Peyer's patch (tissue), 4 donors: ENCODE data around the gene SYT8.

Experiments
- CTCF ChIP-seq, 6 experiments: fragments of 450-650 bp in 4 of 6; fragments of 200-600 bp in 2 of 6; sonication (generic) in 1 of 6; IDR thresholded peaks; one replicate each; pipeline ENCODE4 v1.5.1; 2017 to 2019; ENCODE audit warnings: antibody characterized with exemption in 6 of 6, mild to moderate bottlenecking in 3 of 6, moderate library complexity in 1 of 6
- POLR2A ChIP-seq, 2 donors: fragments of 450-650 bp; IDR thresholded peaks; one replicate each; pipeline ENCODE4 v1.5.1; 2017; ENCODE audit warnings: antibody characterized with exemption in 2 of 2, mild to moderate bottlenecking in 2 of 2, moderate library complexity in 2 of 2

GRCh38 chr11:1881442-1882264 lies 46.9 kb downstream of the SYT8 start:
- TF ChIP-seq CTCF (IDR thresholded peaks at IDR 0.05) = no peak
- no peak for TF ChIP-seq POLR2A (IDR thresholded peaks at IDR 0.05)
